GM12878 (cell line): ENCODE measurements around the gene CCDC137. TPM values are rescaled to one million over a fixed set of nuclear protein-coding genes. Genes with fewer than 3 reads are reported as not detected.
A peak's percentile ranks its signal among the peaks of the same experiment; 100 is the strongest.

Experiments
- ATAC-seq: fragments of 200-7000 bp; cut with Tn5 transposase; 3 replicates; pipeline ENCODE4 v1.9.1; 2020; ENCODE audit warnings: mild to moderate bottlenecking, moderate library complexity
- BruUV-seq: library from RNA; stranded (reverse); fragments of 400-500 nt; replicated peaks from 2 replicates; lab custom pipeline; 2021; lab: Mats Ljungman, UMichigan
- CTCF ChIA-PET: fragments of 300-600 bp; sonication (Branson Sonifier 250); formaldehyde crosslinking; extraction: SDS; loops from one replicate; lab custom pipeline; 2021; ENCODE audit warnings: inconsistent platforms; lab: Yijun Ruan, JAX
- POLR2A ChIA-PET: fragments of 350-600 bp; formaldehyde crosslinking; extraction: SDS; loops from one replicate; lab custom pipeline; 2021; ENCODE audit warnings: inconsistent platforms; lab: Charles Lee
- RAD21 ChIA-PET: fragments of 300-600 bp; sonication (Branson Sonifier 250); formaldehyde crosslinking; loops from one replicate; lab custom pipeline; 2023; ENCODE audit warnings: antibody characterized with exemption; ENCODE audit not compliant: unreplicated experiment; lab: Charles Lee
- SMC1A ChIA-PET: fragments of 300-600 bp; sonication (Branson Sonifier 250); formaldehyde crosslinking; loops from one replicate; lab custom pipeline; 2023; ENCODE audit not compliant: unreplicated experiment, uncharacterized antibody; lab: Charles Lee
- DNase-seq: peaks from one replicate; pipeline ENCODE4 v3.0.0-alpha.2; 2011; ENCODE audit warnings: low read depth, low spot score
- FAIRE-seq: peaks from 3 replicates; lab custom pipeline; 2011; peaks lifted over from hg19 to GRCh38; lab: Jason Lieb, UNC
- H2AFZ ChIP-seq: 2 replicates; pipeline ENCODE4 v1.6.0; 2011; ENCODE audit warnings: low read depth, low read length, control low read depth; ENCODE audit not compliant: control insufficient read depth
- H3K27ac ChIP-seq: 2 replicates; pipeline ENCODE4 v1.5.1; 2011; ENCODE audit warnings: control low read depth; ENCODE audit not compliant: control insufficient read depth, insufficient read depth
- H3K27me3 ChIP-seq, 2 experiments: replicated peaks in 1 of 2; 2 replicates each; pipeline versions ENCODE4 v1.6.0 to v1.6.1; 2011; ENCODE audit warnings: low read length in 1 of 2; ENCODE audit not compliant: control insufficient read depth in 2 of 2, insufficient read depth in 2 of 2
- H3K36me3 ChIP-seq, 2 experiments: 2 replicates each; pipeline ENCODE4 v1.5.1; 2011; ENCODE audit warnings: low read length in 1 of 2; ENCODE audit not compliant: control insufficient read depth in 2 of 2, insufficient read depth in 2 of 2
- H3K4me1 ChIP-seq: 2 replicates; pipeline ENCODE4 v1.6.1; 2011; ENCODE audit warnings: mild to moderate bottlenecking, low read length, moderate library complexity, mixed read lengths; ENCODE audit not compliant: control insufficient read depth, insufficient read depth
- H3K4me2 ChIP-seq: 2 replicates; pipeline ENCODE4 v1.6.0; 2011; ENCODE audit warnings: control low read depth; ENCODE audit not compliant: control insufficient read depth, insufficient read depth
- H3K4me3 ChIP-seq: fragments of 200-600 bp; sonication (generic); 2 replicates; pipeline ENCODE4 v1.5.1; 2016
- H3K79me2 ChIP-seq: 2 replicates; pipeline ENCODE4 v1.6.0; 2011; ENCODE audit warnings: low read length; ENCODE audit not compliant: control insufficient read depth, insufficient read depth
- H3K9ac ChIP-seq: 2 replicates; pipeline ENCODE4 v1.8.0; 2011; ENCODE audit warnings: low read length, control low read depth, mixed read lengths; ENCODE audit not compliant: control insufficient read depth, insufficient read depth
- H3K9me3 ChIP-seq: replicated peaks from 3 replicates; pipeline ENCODE4 v1.5.1; 2011; ENCODE audit warnings: mild to moderate bottlenecking, low read length; ENCODE audit not compliant: control insufficient read depth, insufficient read depth
- H4K20me1 ChIP-seq: 2 replicates; pipeline ENCODE4 v1.6.0; 2011; ENCODE audit not compliant: control insufficient read depth, insufficient read depth
- FOS ChIP-seq: IDR thresholded peaks from 3 replicates; pipeline ENCODE4 v1.6.1; 2011; ENCODE audit warnings: borderline replicate concordance; ENCODE audit not compliant: insufficient read length; ENCODE audit errors: extremely low read depth
- NBN ChIP-seq: fragments of 450-650 bp; IDR thresholded peaks from 2 replicates; pipeline ENCODE4 v1.6.1; 2016
- NFIC ChIP-seq: IDR thresholded peaks from 2 replicates; pipeline ENCODE4 v1.6.1; 2012; ENCODE audit warnings: low read depth, mild to moderate bottlenecking, inconsistent platforms, low read length, moderate library complexity
- PAX5 ChIP-seq: IDR thresholded peaks from 2 replicates; pipeline ENCODE4 v1.6.1; 2011; ENCODE audit warnings: low read depth, low read length, borderline replicate concordance
- POLR2A ChIP-seq: IDR thresholded peaks from 2 replicates; pipeline ENCODE4 v1.6.1; 2011; ENCODE audit warnings: low read depth, mild to moderate bottlenecking, low read length
- RUNX3 ChIP-seq: IDR thresholded peaks from 2 replicates; pipeline ENCODE4 v1.6.1; 2012; ENCODE audit warnings: low read length, inconsistent platforms
- ZBTB4 ChIP-seq: fragments of 450-650 bp; formaldehyde crosslinking; IDR thresholded peaks from 2 replicates; pipeline ENCODE4 v1.4.0; 2022; ENCODE audit warnings: mild to moderate bottlenecking, moderate library complexity
- WGBS: methylation state at CpG from one replicate; pipeline ENCODE4 v1.1.6; 2016; ENCODE audit warnings: low lambda C conversion rate; ENCODE audit not compliant: insufficient replicate concordance, insufficient coverage; ENCODE audit errors: missing lambda C conversion rate; 5-methylcytosine and 5-hydroxymethylcytosine counted together
- in situ Hi-C: fragments of 300-500 bp; cut with MboI; formaldehyde crosslinking; loops from 9 replicates; pipeline ENCODE4 v1.14.3; 2018; ENCODE audit warnings: mixed read lengths
- intact Hi-C: fragments of 100-400 bp; cut with micrococcal nuclease; formaldehyde crosslinking; loops from one replicate; pipeline ENCODE4 v1.14.2; 2022; ENCODE audit not compliant: unreplicated experiment
- polyA plus RNA-seq, 11 experiments: library from polyadenylated mRNA; depleted of rRNA in 4 of 11; unstranded in 6 of 11; stranded (reverse) in 5 of 11; fragments of >200 nt; fragmentation: Nextera tagmentation in 4 of 11; fragmentation: Illumina TruSeq in 1 of 11; extraction: Ambion mirVana in 4 of 11; extraction: Trizol in 1 of 11; gene quantifications; 1 replicate in 1 of 11; 2 replicates in 10 of 11; pipeline versions ENCODE4 v1.2.1 to v1.2.3, GENCODE V29; 2011 to 2016; ENCODE audit warnings: inconsistent platforms in 2 of 11, missing spikeins in 2 of 11, low read depth in 1 of 11
- total RNA-seq, 4 experiments: library from RNA; depleted of rRNA in 3 of 4; stranded (reverse); fragments of >200 nt in 3 of 4; fragmentation: Illumina TruSeq in 1 of 4; extraction: Trizol in 1 of 4; gene quantifications; 2 replicates each; pipeline versions ENCODE4 v1.2.1 to v1.2.3, GENCODE V29; 2013 to 2021
- TF ChIP-seq, protein P1 (sequence below): fragments of 450-650 bp; IDR thresholded peaks from 2 replicates; pipeline ENCODE4 v1.6.1; 2016; ENCODE audit warnings: mild to moderate bottlenecking
- TF ChIP-seq, protein P2 (sequence below): fragments of 450-650 bp; IDR thresholded peaks from 2 replicates; pipeline ENCODE4 v1.6.1; 2014; ENCODE audit warnings: mild to moderate bottlenecking

The CCDC137 gene
- total and polyA plus RNA-seq, 10 of the 15 experiments (the other 5 are each of a cell fraction or from before 2014, with no cell fraction given): 2.2 to 45.4 (median 22.1) TPM

- peaks cover 20% of the 10 kb centered on the region for H3K79me2 ChIP-seq
- ChIA-PET SMC1A (no interaction called here), CTCF (no interaction called here), RAD21 (no interaction called here), POLR2A (interaction anchor here (0.6 kb wide), 1 partner anchor 307 kb away, joined by 3 read pairs; no protein-coding TSS in a partner anchor)
- H3K4me2 ChIP-seq: 0 out of 2 replicates have a peak overlapping the region, but pooled peaks have one; percentile 9
- no peaks in the 10 kb centered on the region for H4K20me1 ChIP-seq
- no peak overlapping the region for H3K9ac ChIP-seq
- H2AFZ ChIP-seq: no peak overlapping the region
- WGBS: 96% methylated on average over 38 of the region's 39 CpGs
- TF ChIP-seq, protein P1, sequence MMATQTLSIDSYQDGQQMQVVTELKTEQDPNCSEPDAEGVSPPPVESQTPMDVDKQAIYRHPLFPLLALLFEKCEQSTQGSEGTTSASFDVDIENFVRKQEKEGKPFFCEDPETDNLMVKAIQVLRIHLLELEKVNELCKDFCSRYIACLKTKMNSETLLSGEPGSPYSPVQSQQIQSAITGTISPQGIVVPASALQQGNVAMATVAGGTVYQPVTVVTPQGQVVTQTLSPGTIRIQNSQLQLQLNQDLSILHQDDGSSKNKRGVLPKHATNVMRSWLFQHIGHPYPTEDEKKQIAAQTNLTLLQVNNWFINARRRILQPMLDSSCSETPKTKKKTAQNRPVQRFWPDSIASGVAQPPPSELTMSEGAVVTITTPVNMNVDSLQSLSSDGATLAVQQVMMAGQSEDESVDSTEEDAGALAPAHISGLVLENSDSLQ: no peak
- peak; percentile 14; the same call in 1 of the 2 replicates for TF ChIP-seq POLR2A
- peaks cover 18% of the 10 kb centered on the region for H3K4me1 ChIP-seq
- no TSS peak for BruUV-seq
- H3K27ac ChIP-seq: no peak overlapping the region
- intact Hi-C loops: no loop called here
- H3K36me3 ChIP-seq: peaks cover 0 to 1% of the 10 kb centered on the region in 2 experiments; a peak in 1 of 4 replicates
- in situ Hi-C loops: loop anchor here (5.0 kb wide), 1 partner anchor 108 kb away; no protein-coding TSS in a partner anchor
- DNase-seq: no peak
- no peak for FAIRE-seq
- no peak for ATAC-seq
- H3K27me3 ChIP-seq: no peaks in the 10 kb centered on the region
- no peak overlapping the region for H3K4me3 ChIP-seq
- no peaks in the 10 kb centered on the region for H3K9me3 ChIP-seq
Measured at GRCh38 chr17:81714412-81715106, 48.0 kb downstream of the CCDC137 start.

DNA sequence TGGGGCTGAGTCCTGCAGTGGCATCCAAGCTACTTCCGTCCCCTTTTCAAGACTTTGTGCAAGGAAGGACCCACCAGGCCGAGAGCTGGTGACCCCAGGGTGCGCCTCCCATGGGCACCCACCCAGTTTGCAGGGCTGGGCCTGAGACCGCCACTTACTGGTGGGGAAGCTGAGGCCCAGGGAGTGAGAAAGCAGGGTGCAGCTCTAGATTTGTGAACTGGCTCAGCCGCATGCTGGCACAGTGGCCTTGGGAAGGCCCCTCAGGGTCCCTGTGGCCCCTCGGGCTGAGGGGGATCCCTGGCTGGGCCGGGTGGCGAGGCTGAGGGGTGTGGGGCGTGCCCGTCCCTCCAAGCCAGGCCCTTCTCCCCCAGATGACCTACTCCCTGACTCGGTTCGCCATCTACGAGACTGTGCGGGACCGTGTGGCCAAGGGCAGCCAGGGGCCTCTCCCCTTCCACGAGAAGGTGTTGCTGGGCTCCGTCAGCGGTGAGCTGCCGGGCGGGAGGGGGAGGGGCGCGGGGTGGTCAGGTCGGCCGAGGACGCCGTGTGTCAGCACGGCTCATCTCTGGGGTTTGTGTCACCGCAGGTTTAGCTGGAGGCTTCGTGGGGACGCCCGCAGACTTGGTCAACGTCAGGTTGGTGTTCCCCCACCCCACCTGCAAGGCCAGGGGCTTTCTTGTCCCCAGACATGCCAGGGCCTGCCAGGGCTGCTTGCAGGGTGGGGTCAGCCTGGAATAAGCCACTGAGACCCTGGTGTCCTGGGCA is 48.8 kb downstream of the CCDC137 start:
- FAIRE-seq (no peak), DNase-seq (no peak), ATAC-seq (no peak)
- no TSS peak for BruUV-seq
- Histone ChIP-seq H3K79me2 (peaks cover 20% of the 10 kb centered on the region), H3K4me3 (no peak overlapping the region), H4K20me1 (no peaks in the 10 kb centered on the region), H3K9ac (no peak overlapping the region), H3K27ac (no peak overlapping the region), H2AFZ (no peak overlapping the region), H3K36me3 (peaks cover 0 to 3% of the 10 kb centered on the region in 2 experiments; a peak in 2 of 4 replicates), H3K4me2 (0 out of 2 replicates have a peak overlapping the region, but pooled peaks have one; percentile 25), H3K9me3 (no peaks in the 10 kb centered on the region), H3K27me3 (no peaks in the 10 kb centered on the region), H3K4me1 (peaks cover 16% of the 10 kb centered on the region)
- ChIA-PET CTCF (no interaction called here), POLR2A (interaction anchor here (0.6 kb wide), 1 partner anchor 306 kb away, joined by 3 read pairs; no protein-coding TSS in a partner anchor), SMC1A (no interaction called here), RAD21 (no interaction called here)
- WGBS: 90% methylated on average over 25 of the region's 32 CpGs
- intact Hi-C loops: no loop called here
- in situ Hi-C loops: loop anchor here (5.0 kb wide), 1 partner anchor 107 kb away; no protein-coding TSS in a partner anchor
- TF ChIP-seq, protein P2, sequence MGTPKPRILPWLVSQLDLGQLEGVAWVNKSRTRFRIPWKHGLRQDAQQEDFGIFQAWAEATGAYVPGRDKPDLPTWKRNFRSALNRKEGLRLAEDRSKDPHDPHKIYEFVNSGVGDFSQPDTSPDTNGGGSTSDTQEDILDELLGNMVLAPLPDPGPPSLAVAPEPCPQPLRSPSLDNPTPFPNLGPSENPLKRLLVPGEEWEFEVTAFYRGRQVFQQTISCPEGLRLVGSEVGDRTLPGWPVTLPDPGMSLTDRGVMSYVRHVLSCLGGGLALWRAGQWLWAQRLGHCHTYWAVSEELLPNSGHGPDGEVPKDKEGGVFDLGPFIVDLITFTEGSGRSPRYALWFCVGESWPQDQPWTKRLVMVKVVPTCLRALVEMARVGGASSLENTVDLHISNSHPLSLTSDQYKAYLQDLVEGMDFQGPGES: no peak
- TF ChIP-seq RUNX3 (no peak), NBN (no peak), FOS (no peak), ZBTB4 (CRISPR knock-in tag) (no peak), PAX5 (no peak), NFIC (no peak)
